Hepatocyte (in vitro differentiated cells): ENCODE results near the gene IFI30. TPM values are rescaled to one million over a fixed set of nuclear protein-coding genes. Genes with fewer than 3 reads are reported as not detected.

Experiments used
- DNase-seq: peaks from one replicate; pipeline ENCODE4 v3.0.0-alpha.2; 2016; ENCODE audit warnings: low spot score
- H2AFZ ChIP-seq: fragments of 200-600 bp; sonication (generic); 2 replicates; pipeline ENCODE4 v1.6.0; 2016; ENCODE audit warnings: antibody characterized with exemption, mild to moderate bottlenecking
- H3K27ac ChIP-seq: fragments of 200-600 bp; sonication (generic); 2 replicates; pipeline ENCODE4 v1.5.1; 2016; ENCODE audit warnings: mild to moderate bottlenecking
- H3K27me3 ChIP-seq: fragments of 200-600 bp; sonication (generic); 2 replicates; pipeline ENCODE4 v1.6.1; 2016
- H3K36me3 ChIP-seq: fragments of 200-600 bp; sonication (generic); replicated peaks from 2 replicates; pipeline ENCODE4 v1.5.1; 2016; ENCODE audit warnings: low read depth; ENCODE audit not compliant: insufficient read depth
- H3K4me1 ChIP-seq: fragments of 200-600 bp; sonication (generic); 2 replicates; pipeline ENCODE4 v1.5.1; 2016; ENCODE audit warnings: mild to moderate bottlenecking, moderate library complexity; ENCODE audit not compliant: insufficient read depth
- H3K4me2 ChIP-seq: fragments of 200-600 bp; sonication (generic); 2 replicates; pipeline ENCODE4 v1.6.0; 2016
- H3K4me3 ChIP-seq: fragments of 200-600 bp; sonication (generic); 2 replicates; pipeline ENCODE4 v1.5.1; 2016; ENCODE audit warnings: mild to moderate bottlenecking
- H3K79me2 ChIP-seq: fragments of 200-600 bp; sonication (generic); 2 replicates; pipeline ENCODE4 v1.6.0; 2017; ENCODE audit warnings: mild to moderate bottlenecking
- H3K9me2 ChIP-seq: fragments of 200-600 bp; sonication (generic); replicated peaks from 2 replicates; pipeline ENCODE4 v1.6.0; 2017; ENCODE audit warnings: mild to moderate bottlenecking; ENCODE audit not compliant: insufficient read depth
- H3K9me3 ChIP-seq: fragments of 200-600 bp; sonication (generic); 2 replicates; pipeline ENCODE4 v1.5.1; 2016; ENCODE audit warnings: low read depth, mild to moderate bottlenecking
- H4K20me1 ChIP-seq: fragments of 200-600 bp; sonication (generic); 2 replicates; pipeline ENCODE4 v1.6.0; 2016; ENCODE audit warnings: mild to moderate bottlenecking; ENCODE audit not compliant: insufficient read depth, poor library complexity, severe bottlenecking
- CTCF ChIP-seq: fragments of 200-600 bp; sonication (generic); IDR thresholded peaks from 2 replicates; pipeline ENCODE4 v1.5.1; 2016; ENCODE audit warnings: antibody characterized with exemption, mild to moderate bottlenecking; ENCODE audit not compliant: poor library complexity
- EZH2 ChIP-seq: fragments of 200-600 bp; sonication (generic); IDR thresholded peaks from 2 replicates; pipeline ENCODE4 v1.6.1; 2016; ENCODE audit warnings: antibody characterized with exemption, mild to moderate bottlenecking, borderline replicate concordance
- EZH2phosphoT487 ChIP-seq: fragments of 200-600 bp; sonication (generic); IDR thresholded peaks from one replicate; pipeline ENCODE4 v1.6.1; 2018; ENCODE audit warnings: antibody characterized with exemption, mild to moderate bottlenecking, low read depth, moderate library complexity; ENCODE audit not compliant: unreplicated experiment, severe bottlenecking
- WGBS: methylation state at CpG from one replicate; pipeline ENCODE4 v1.1.6; 2016; ENCODE audit warnings: low lambda C conversion rate; ENCODE audit errors: missing lambda C conversion rate; 5-methylcytosine and 5-hydroxymethylcytosine counted together
- polyA plus RNA-seq: library from polyadenylated mRNA; unstranded; fragments of >200 nt; fragmentation: Nextera tagmentation; extraction: Ambion mirVana; gene quantifications from 2 replicates; pipeline ENCODE4 v1.2.1, GENCODE V29; 2016
- total RNA-seq: library from RNA; depleted of rRNA; stranded (reverse); fragments of >200 nt; gene quantifications from 2 replicates; pipeline ENCODE4 v1.2.3, GENCODE V29; 2014

The IFI30 gene
- total and polyA plus RNA-seq, 2 experiments from 2014 or later: 95.7 to 170 TPM

GRCh38 chr19:18192673-18193387 lies 19.2 kb downstream of the IFI30 start, which contains the start of gene MPV17L2:
TSS of gene MPV17L2 (plus strand) at chr19:18193218. CDS start at chr19:18193282, 64 bp downstream.
- no peak for TF ChIP-seq CTCF
- TF ChIP-seq EZH2phosphoT487: no peak
- TF ChIP-seq EZH2: no peak
- no peaks in the 10 kb centered on the region for H4K20me1 ChIP-seq
- WGBS: 2% methylated on average over 73 of the region's 74 CpGs

GRCh38 chr19:18193388-18194180 lies 20.0 kb downstream of the IFI30 start:
- TF ChIP-seq CTCF: no peak
- TF ChIP-seq EZH2phosphoT487: no peak
- TF ChIP-seq EZH2: no peak
- H3K4me2 ChIP-seq: peak overlapping the region; percentile 98
- peaks cover 10% of the 10 kb centered on the region for H3K4me1 ChIP-seq
- no peaks in the 10 kb centered on the region for H3K9me2 ChIP-seq
- peak overlapping the region; percentile 41 for H3K27ac ChIP-seq
- no peaks in the 10 kb centered on the region for H3K9me3 ChIP-seq
- no peaks in the 10 kb centered on the region for H3K79me2 ChIP-seq
- WGBS: 6% methylated on average over 45 of the region's 46 CpGs
- H4K20me1 ChIP-seq: no peaks in the 10 kb centered on the region
- no peaks in the 10 kb centered on the region for H3K36me3 ChIP-seq
- DNase-seq: no peak
- H2AFZ ChIP-seq: peak overlapping the region; percentile 0
- H3K4me3 ChIP-seq: peak overlapping the region; percentile 25
- H3K27me3 ChIP-seq: no peaks in the 10 kb centered on the region

More at GRCh38 chr19:18192673-18193387, 19.2 kb downstream of the IFI30 start, which contains the start of gene MPV17L2:
- Histone ChIP-seq H3K27ac (peak within 1 kb of the TSS; percentile 88), H3K4me1 (peaks cover 10% of the 10 kb centered on the region), H3K4me2 (peak within 1 kb of the TSS; percentile 98), H3K9me2 (no peaks in the 10 kb centered on the region), H3K36me3 (no peaks in the 10 kb centered on the region), H3K9me3 (no peaks in the 10 kb centered on the region), H3K4me3 (peak within 1 kb of the TSS; percentile 25), H3K27me3 (no peaks in the 10 kb centered on the region), H2AFZ (peak within 1 kb of the TSS; percentile 12), H3K79me2 (no peaks in the 10 kb centered on the region)
- peak; percentile 100 for DNase-seq

- Histone ChIP-seq H3K9me3 (no peaks in the 10 kb centered on the region), H3K79me2 (no peaks in the 10 kb centered on the region), H4K20me1 (no peaks in the 10 kb centered on the region), H3K4me3 (no peak overlapping the region), H3K9me2 (no peaks in the 10 kb centered on the region), H3K4me2 (peak overlapping the region; percentile 98), H2AFZ (no peak overlapping the region), H3K4me1 (peaks cover 10% of the 10 kb centered on the region), H3K27ac (no peak overlapping the region), H3K27me3 (no peaks in the 10 kb centered on the region), H3K36me3 (no peaks in the 10 kb centered on the region)
- TF ChIP-seq EZH2phosphoT487 (no peak), EZH2 (no peak), CTCF (no peak)
- no peak for DNase-seq
- WGBS: 73% methylated on average over 12 of the region's 12 CpGs
Observed at GRCh38 chr19:18194181-18194530, 20.5 kb downstream of the IFI30 start.
